HG02678 (cell line): ENCODE results near the gene PDXK.
"Not testable (repeated sequence)": the region's sequence is repeated elsewhere in the genome, so short reads cannot be mapped to it uniquely, and the experiment has no call there.

Source experiments
- ATAC-seq: cut with Tn5 transposase; IDR thresholded peaks from one replicate; pipeline ENCODE4 v1.9.1; 2021; ENCODE audit warnings: mild to moderate bottlenecking, moderate library complexity; ENCODE audit not compliant: unreplicated experiment

PDXK gene

DNA sequence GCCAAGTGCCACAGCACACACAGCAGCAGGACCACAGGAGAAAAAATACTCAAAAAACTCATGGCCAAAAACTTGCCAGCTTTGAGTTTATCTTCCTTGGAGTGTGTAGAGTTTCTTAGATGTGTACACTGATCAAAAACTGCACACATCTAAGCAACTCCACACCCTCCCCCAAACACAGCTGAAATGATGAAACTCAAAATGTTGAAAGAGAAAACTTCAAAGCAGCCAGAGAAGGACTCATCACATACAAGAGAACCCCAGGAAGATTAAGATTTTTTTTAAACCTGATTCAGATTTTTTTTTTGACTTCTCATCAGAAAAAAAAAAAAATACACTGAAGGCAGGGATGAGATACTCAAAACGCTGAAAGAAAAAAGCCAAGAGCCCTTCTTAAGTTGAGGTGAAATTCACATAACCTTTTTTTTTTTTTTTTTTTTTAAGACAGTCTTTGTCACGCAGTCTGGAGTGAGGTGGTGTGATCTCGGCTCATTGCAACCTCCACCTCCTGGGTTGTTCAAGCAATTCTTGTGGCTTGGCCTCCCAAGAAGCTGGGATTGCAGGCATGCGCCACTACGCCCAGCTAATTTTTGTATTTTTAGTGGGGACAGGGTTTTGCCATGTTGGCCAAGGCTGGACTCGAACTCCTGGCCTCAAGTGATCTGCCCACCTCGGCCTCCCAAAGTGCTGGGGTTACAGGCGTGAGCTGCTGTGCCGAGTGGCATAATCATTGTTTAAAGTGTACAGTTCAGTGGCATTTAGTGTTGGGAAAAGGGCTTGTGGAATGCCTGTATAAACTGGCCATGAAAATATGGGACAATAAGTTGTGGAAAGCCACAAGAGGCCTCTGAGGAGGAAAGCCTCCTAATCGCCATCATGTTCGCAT is 20.9 kb upstream of the PDXK start:
- no peak for ATAC-seq

DNA sequence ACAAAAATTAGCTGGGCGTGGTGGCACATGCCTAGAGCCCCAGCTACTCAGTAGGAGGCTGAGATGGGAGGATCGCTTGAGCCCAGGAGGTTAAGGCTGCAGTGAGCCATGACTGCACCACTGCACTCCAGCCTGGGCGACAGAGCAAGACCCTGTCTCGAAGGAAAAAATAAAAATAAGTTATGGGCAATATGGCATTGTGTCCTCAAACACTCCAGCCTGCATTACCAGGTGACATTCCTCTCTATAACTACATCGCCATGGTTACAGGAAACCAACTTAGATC is 19.5 kb upstream of the PDXK start:
- ATAC-seq = not testable (repeated sequence)

DNA sequence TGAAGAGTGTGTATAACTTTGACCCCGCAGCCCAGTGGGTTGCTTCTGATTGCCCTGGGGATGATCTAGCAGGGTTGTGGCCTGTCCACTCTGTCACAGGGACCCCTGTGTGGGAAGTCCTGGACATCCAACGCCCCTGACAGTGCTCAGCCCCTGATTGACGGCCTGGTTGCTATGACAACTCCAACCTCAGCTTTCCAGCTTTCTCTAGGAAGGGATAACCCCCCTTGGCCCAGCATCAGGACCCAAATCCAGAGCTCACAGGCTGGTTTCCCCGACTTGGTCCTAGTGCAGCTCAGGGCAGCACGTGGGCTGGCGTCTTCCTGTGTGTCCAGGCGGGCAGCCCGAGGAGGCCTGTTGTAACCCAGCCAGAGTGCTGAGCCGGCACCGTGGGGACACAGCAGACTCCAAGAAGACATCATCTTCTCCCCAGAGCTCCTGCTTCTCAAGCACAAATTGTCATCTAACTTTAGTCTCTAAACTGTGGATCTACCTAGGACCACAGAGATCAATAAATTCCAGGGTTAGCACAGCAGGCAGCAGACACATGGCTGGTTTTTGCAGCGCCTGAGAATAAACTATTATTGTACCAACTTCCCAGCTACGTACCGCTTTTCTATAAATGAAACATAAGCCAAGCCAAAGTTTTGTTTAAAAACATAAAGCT is 18.9 kb upstream of the PDXK start:
- no peak for ATAC-seq

GRCh38 chr21:43701936-43702784 is 16.8 kb upstream of the PDXK start:
- ATAC-seq = no peak

DNA sequence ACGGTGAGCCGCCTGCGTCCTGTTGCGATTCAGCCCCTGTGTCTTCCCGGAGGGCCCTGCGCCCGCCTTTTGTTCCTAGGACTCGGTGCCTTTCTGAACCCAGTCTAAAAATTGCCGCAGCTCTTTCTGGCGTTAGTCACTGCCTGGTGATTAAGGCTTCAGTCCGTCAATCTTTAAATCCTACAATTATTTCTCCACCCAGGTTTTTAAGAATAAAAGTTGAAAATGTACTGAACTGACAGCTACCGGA is 16.2 kb upstream of the PDXK start:
- no peak for ATAC-seq

GRCh38 chr21:43703035-43703880 is 15.7 kb upstream of the PDXK start:
- ATAC-seq = no peak

DNA sequence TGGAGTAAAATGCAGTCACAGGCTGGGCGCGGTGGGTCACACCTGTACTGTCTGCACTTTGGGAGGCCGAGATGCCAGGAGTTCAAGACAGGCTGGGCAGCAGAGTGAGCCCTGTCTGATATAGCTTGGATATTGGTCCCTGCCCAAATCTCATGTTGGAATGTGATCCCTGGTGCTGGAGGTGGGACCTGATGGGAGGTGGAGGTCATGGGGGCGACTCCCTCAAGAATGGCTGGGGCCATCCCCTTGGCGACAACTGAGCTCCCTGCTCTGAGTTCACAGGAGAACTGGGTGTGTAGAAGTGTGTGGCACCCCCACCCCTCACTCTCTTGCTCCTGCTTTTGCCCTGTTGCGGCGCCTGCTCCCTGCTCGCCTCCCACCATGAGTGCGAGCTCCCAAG is 11.5 kb upstream of the PDXK start:
- ATAC-seq = no peak

GRCh38 chr21:43708745-43709381 is 10.1 kb upstream of the PDXK start:
- ATAC-seq = no peak

DNA sequence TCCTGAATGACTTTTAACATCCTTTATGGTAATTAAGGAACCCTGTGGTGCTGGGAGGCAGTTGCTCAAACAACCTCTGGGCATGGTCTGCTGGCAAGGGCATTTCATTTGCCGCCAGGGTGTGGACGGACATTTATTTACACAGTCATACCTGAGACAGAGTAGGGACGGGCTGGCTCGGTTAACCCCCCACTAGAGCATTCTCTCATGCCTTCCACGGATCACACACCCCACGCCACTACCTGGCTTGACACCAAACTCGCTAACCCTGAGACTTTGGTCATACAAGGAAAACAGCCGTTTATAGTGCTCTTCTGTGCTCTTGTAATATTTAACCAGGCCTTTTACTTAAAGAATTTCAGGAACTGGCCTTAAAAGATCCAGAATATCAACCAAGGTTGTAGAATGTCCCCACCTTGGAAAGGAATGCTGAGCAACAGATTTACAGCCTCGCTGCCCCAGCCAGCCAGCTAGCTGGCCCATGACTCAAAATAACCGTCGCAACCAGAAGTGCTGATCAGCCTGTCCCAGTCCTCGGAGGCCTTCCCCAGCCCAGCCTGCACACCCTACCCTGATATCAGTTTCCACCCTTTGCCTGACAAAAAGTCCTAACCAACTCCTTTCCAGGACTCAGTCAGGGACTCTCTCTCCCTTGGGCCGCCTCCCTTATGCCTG is 6.5 kb upstream of the PDXK start:
- no peak for ATAC-seq

GRCh38 chr21:43713123-43713522 is 5.8 kb upstream of the PDXK start:
- not testable (repeated sequence) for ATAC-seq

- ATAC-seq = peak; percentile 38
These were observed 2.4 kb upstream of the PDXK start for GRCh38 chr21:43716376-43717165.

GRCh38 chr21:43717166-43717853 is 1.6 kb upstream of the PDXK start:
- no peak for ATAC-seq

- no peak for ATAC-seq
These were observed 710 bp upstream of the PDXK start for GRCh38 chr21:43717967-43718871.

DNA sequence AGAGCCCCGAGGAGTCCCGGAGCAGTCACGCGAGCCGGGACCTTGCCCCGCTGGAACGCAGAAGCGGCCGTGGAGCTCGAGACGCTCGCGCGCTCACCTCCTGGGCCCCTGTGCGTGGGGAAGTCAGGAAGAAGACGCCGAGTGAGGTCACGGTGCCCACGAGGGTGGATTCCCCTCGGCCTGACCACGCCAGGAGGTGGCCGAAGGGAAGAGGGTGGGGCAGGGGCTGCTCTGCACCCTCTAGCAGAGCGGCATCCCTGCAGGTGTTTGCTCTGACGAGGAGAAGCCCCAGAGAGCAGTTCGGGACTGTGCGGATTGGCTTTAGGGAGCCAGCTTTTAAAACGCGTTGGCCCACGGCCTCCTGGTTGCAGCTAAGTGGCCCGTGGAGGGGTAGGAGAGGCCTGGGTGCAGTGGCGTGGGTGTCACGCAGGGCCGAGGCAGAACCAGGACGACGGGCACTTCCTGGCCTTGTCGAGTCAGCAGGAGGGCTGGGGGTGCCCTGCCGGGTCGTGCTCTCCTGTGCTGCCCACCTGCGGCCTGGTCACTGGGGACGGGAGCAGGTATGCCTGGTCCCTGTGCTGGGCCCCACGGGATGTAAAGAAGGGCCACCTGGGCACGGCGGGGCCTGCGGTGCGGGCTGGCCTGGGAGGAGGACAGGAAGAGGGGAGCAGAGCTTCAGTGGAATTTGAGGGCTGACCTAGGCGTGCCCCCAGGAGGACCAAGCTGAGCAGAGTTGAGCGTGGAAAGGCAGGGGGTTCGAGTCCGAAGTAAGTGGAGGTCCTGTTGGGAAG is 1.0 kb downstream of the PDXK start:
- ATAC-seq = peak; percentile 13

- no peak for ATAC-seq
These were observed 1.7 kb downstream of the PDXK start for GRCh38 chr21:43720539-43721166.

GRCh38 chr21:43721206-43721605 is 2.3 kb downstream of the PDXK start:
- no peak for ATAC-seq
